Measurements from ENCODE around the gene DIPK1B. TPM values are rescaled to one million over a fixed set of nuclear protein-coding genes. Genes with fewer than 3 reads are reported as not detected.

Gene DIPK1B
- total and polyA plus RNA-seq, 10 of the 15 experiments (the other 5 are each of a cell fraction or from before 2014, with no cell fraction given): 0.08 to 0.28 (median 0.13) TPM; not detected in 3

DNA sequence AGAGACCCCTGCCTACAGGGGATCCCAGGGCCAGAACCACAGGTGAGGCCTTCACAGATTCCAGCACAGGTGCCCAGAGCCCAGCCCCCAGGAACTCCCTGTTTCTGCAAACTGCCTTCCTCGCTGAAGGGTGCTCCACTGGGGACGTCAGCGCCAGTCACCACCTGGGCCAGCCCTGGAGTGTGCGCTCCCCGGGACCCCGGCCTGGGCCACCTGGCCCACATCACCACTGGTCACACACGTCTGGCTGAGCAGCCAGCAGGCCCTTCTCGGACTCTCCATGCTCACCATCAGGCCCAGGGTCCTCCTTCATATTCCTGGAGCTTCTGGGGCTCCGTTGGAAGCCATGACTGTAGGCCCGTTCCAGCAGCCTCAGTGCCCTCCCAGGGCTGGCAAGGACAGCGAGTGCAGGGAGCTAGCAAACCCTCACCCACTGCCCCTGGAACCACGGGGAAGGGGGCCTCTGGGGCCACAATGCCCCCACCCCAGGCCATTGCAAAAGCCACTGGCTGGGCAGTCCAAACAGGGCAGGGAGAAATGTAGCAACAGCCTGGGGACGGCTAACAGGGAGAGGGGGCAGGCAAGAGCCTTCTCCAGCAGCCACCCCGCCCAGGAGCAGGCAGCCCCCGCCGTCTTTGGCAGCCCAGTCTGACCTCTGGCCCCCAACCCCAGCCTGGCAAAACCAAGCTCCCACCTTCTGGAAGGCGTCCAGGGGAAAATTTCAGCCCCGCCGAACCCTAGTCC lies 26.4 kb upstream of the DIPK1B start:
- peak overlapping the region; percentile 90 for H3K4me2 ChIP-seq (ENCODE audit: control insufficient read depth, insufficient read depth)
- no peak for DNase-seq (ENCODE audit: low read depth, low spot score)
- CTCF ChIA-PET: interaction anchor here (0.7 to 3.0 kb wide), 8 partner anchors 11 to 45 kb away, joined by 3 to 13 read pairs (median 4); no protein-coding TSS in a partner anchor
- H3K9me3 ChIP-seq (replicated peaks; ENCODE audit: control insufficient read depth, insufficient read depth, low read length): no peaks in the 10 kb centered on the region
- 45% methylated on average over 19 of the region's 19 CpGs for WGBS (ENCODE audit: insufficient coverage, insufficient replicate concordance, low lambda C conversion rate, missing lambda C conversion rate)
- no peaks in the 10 kb centered on the region; the same call in none of the 2 replicates for H4K20me1 ChIP-seq (ENCODE audit: control insufficient read depth, insufficient read depth)
- intact Hi-C loops (cut with micrococcal nuclease; ENCODE audit: unreplicated experiment) (loop anchor here (5.0 kb wide), 1 partner anchor 199 kb away; no protein-coding TSS in a partner anchor), in situ Hi-C loops (cut with MboI) (no loop called here)
- SMC1A ChIA-PET (ENCODE audit: uncharacterized antibody, unreplicated experiment): interaction anchor here (1.4 kb wide), 1 partner anchor 42 kb away, joined by 3 read pairs; no protein-coding TSS in a partner anchor
- peaks cover 7% of the 10 kb centered on the region for H3K79me2 ChIP-seq (ENCODE audit: control insufficient read depth, insufficient read depth, low read length)
- peak overlapping the region; percentile 71 for H3K9ac ChIP-seq (ENCODE audit: control insufficient read depth, insufficient read depth, low read length)
- 0 out of 3 replicates have a peak, but pooled peaks have one; percentile 6 for ATAC-seq
- TF ChIP-seq NR2F1 (conservative IDR thresholded peaks at IDR 0.05): 0 out of 2 replicates have a peak, but pooled peaks have one; percentile 12
- TF ChIP-seq IRF4 (IDR thresholded peaks at IDR 0.05; ENCODE audit: low read depth, low read length): no peak
- no peaks in the 10 kb centered on the region for H3K27me3 ChIP-seq (replicated peaks in 1 of 2; ENCODE audit: control insufficient read depth in 2 of 2, insufficient read depth in 2 of 2, low read length in 1 of 2)
- no peak for FAIRE-seq
- peaks cover 16% of the 10 kb centered on the region for H3K4me1 ChIP-seq (ENCODE audit: control insufficient read depth, insufficient read depth, low read length)
- RAD21 ChIA-PET (ENCODE audit: unreplicated experiment): no interaction called here
- peak overlapping the region; percentile 82; the same call in 1 of the 2 replicates for H2AFZ ChIP-seq (ENCODE audit: control insufficient read depth, low read depth, low read length)
- peak overlapping the region; percentile 99 for H3K4me3 ChIP-seq
- peak overlapping the region; percentile 55; the same call in 1 of the 2 replicates for H3K27ac ChIP-seq (ENCODE audit: control insufficient read depth, insufficient read depth)
- H3K36me3 ChIP-seq (ENCODE audit: control insufficient read depth in 2 of 2, insufficient read depth in 2 of 2, low read length in 1 of 2): no peaks in the 10 kb centered on the region
- POLR2A ChIA-PET: interaction anchor here (0.8 kb wide), 1 partner anchor 129 kb away, joined by 3 read pairs; no protein-coding TSS in a partner anchor
- BruUV-seq (replicated peaks): no TSS peak

GRCh38 chr9:136686534-136686793 lies 25.9 kb upstream of the DIPK1B start:
- ChIA-PET CTCF (interaction anchor here (0.7 to 3.0 kb wide), 7 partner anchors 12 to 42 kb away, joined by 3 to 13 read pairs (median 4); no protein-coding TSS in a partner anchor), POLR2A (interaction anchor here (0.8 kb wide), 1 partner anchor 129 kb away, joined by 3 read pairs; no protein-coding TSS in a partner anchor), SMC1A (ENCODE audit: uncharacterized antibody, unreplicated experiment) (interaction anchor here (1.4 kb wide), 1 partner anchor 41 kb away, joined by 3 read pairs; no protein-coding TSS in a partner anchor), RAD21 (ENCODE audit: unreplicated experiment) (no interaction called here)
- no peak for DNase-seq (ENCODE audit: low read depth, low spot score)
- intact Hi-C loops (cut with micrococcal nuclease; ENCODE audit: unreplicated experiment) (loop anchor here (5.0 kb wide), 1 partner anchor 199 kb away; no protein-coding TSS in a partner anchor), in situ Hi-C loops (cut with MboI) (no loop called here)
- no peaks in the 10 kb centered on the region; the same call in none of the 2 replicates for H4K20me1 ChIP-seq (ENCODE audit: control insufficient read depth, insufficient read depth)
- no peaks in the 10 kb centered on the region for H3K9me3 ChIP-seq (replicated peaks; ENCODE audit: control insufficient read depth, insufficient read depth, low read length)
- BruUV-seq (replicated peaks): no TSS peak
- no peak for FAIRE-seq
- H3K27me3 ChIP-seq (replicated peaks in 1 of 2; ENCODE audit: control insufficient read depth in 2 of 2, insufficient read depth in 2 of 2, low read length in 1 of 2): no peaks in the 10 kb centered on the region
- TF ChIP-seq CTCF (IDR thresholded peaks at IDR 0.05 in 2 of 3, conservative IDR thresholded peaks at IDR 0.05 in 1 of 3; ENCODE audit: control insufficient read depth in 2 of 3, extremely low read depth in 1 of 3, insufficient read depth in 1 of 3, low read depth in 3 of 3, low read length in 3 of 3) (no peak), SMAD1 (IDR thresholded peaks at IDR 0.05; ENCODE audit: low read depth, partially characterized antibody) (no peak), CHD1 (IDR thresholded peaks at IDR 0.05; ENCODE audit: low read depth, low read length) (no peak), SMC3 (IDR thresholded peaks at IDR 0.05; ENCODE audit: borderline replicate concordance, low read length) (no peak), CUX1 (IDR thresholded peaks at IDR 0.05; ENCODE audit: insufficient replicate concordance, low read depth, low read length) (no peak)
- H2AFZ ChIP-seq (ENCODE audit: control insufficient read depth, low read depth, low read length): peak overlapping the region; percentile 82
- H3K4me1 ChIP-seq (ENCODE audit: control insufficient read depth, insufficient read depth, low read length): peaks cover 16% of the 10 kb centered on the region
- peak overlapping the region; percentile 71 for H3K9ac ChIP-seq (ENCODE audit: control insufficient read depth, insufficient read depth, low read length)
- peak; percentile 16 for ATAC-seq
- H3K27ac ChIP-seq (ENCODE audit: control insufficient read depth, insufficient read depth): peak overlapping the region; percentile 55
- H3K79me2 ChIP-seq (ENCODE audit: control insufficient read depth, insufficient read depth, low read length): peaks cover 7% of the 10 kb centered on the region
- WGBS (ENCODE audit: insufficient coverage, insufficient replicate concordance, low lambda C conversion rate, missing lambda C conversion rate): 17% methylated on average over 7 of the region's 20 CpGs
- H3K4me3 ChIP-seq: peak overlapping the region; percentile 99
- no peaks in the 10 kb centered on the region for H3K36me3 ChIP-seq (ENCODE audit: control insufficient read depth in 2 of 2, insufficient read depth in 2 of 2, low read length in 1 of 2)
- peak overlapping the region; percentile 90 for H3K4me2 ChIP-seq (ENCODE audit: control insufficient read depth, insufficient read depth)

All from GM12878 (cell line).